B cell (primary cell): Measurements from ENCODE around the gene NCCRP1. TPM values are rescaled to one million over a fixed set of nuclear protein-coding genes. Genes with fewer than 3 reads are reported as not detected.

Experiments
- ATAC-seq: fragments of 200-7000 bp; cut with Tn5 transposase; one replicate; pipeline ENCODE4 v1.10.0; 2021; ENCODE audit warnings: low read depth, mild to moderate bottlenecking, moderate number of reproducible peaks, moderate library complexity
- CTCF ChIA-PET: fragments of 350-600 bp; sonication (Branson Sonifier 250); formaldehyde crosslinking; loops from one replicate; lab custom pipeline; 2021; ENCODE audit warnings: antibody characterized with exemption, inconsistent platforms; lab: Charles Lee
- POLR2A ChIA-PET: fragments of 350-600 bp; sonication (Branson Sonifier 250); formaldehyde crosslinking; loops from one replicate; lab custom pipeline; 2021; ENCODE audit warnings: antibody characterized with exemption; lab: Charles Lee
- DNase-seq: peaks from one replicate; pipeline ENCODE4 v3.0.0; 2013
- H2AFZ ChIP-seq: 2 replicates; pipeline ENCODE4 v1.6.1; 2012; ENCODE audit warnings: mild to moderate bottlenecking, low read depth, low read length; ENCODE audit not compliant: insufficient read depth, poor library complexity, severe bottlenecking
- H3K27ac ChIP-seq, 2 donors: 1 replicate in 1 of 2; 2 replicates in 1 of 2; pipeline ENCODE4 v1.5.1; 2012 to 2013; ENCODE audit warnings: low read length in 2 of 2, mild to moderate bottlenecking in 2 of 2, moderate library complexity in 1 of 2
- H3K27me3 ChIP-seq, 4 experiments: fragments of 200-600 bp in 1 of 4; sonication (generic) in 1 of 4; replicated peaks in 1 of 4; 1 replicate in 2 of 4; 2 replicates in 2 of 4; pipeline versions ENCODE4 v1.6.1 to v1.7.0; 2013 to 2016; ENCODE audit warnings: low read length in 3 of 4, mild to moderate bottlenecking in 2 of 4, mixed read lengths in 1 of 4, moderate library complexity in 1 of 4; ENCODE audit not compliant: insufficient read depth in 4 of 4, control insufficient read depth in 3 of 4; ENCODE audit errors: control extremely low read depth in 1 of 4
- H3K36me3 ChIP-seq, 2 experiments: replicated peaks in 1 of 2; 1 replicate in 1 of 2; 2 replicates in 1 of 2; pipeline versions ENCODE4 v1.6.1 to v1.7.1; 2013; ENCODE audit warnings: low read length in 1 of 2; ENCODE audit not compliant: insufficient read depth in 2 of 2, control insufficient read depth in 1 of 2; ENCODE audit errors: control extremely low read depth in 1 of 2, extremely low read depth in 1 of 2
- H3K4me1 ChIP-seq, 2 donors: fragments of 200-600 bp in 1 of 2; sonication (generic) in 1 of 2; 1 replicate in 1 of 2; 2 replicates in 1 of 2; pipeline versions ENCODE4 v1.5.1 to v1.6.1; 2013 to 2017; ENCODE audit warnings: low read length in 2 of 2; ENCODE audit not compliant: control insufficient read depth in 2 of 2, insufficient read depth in 2 of 2
- H3K4me2 ChIP-seq: replicated peaks from 2 replicates; pipeline ENCODE3; 2012; ENCODE audit warnings: mild to moderate bottlenecking, low read depth, low read length; ENCODE audit not compliant: poor library complexity, severe bottlenecking
- H3K4me3 ChIP-seq, 5 experiments: fragments of 200-600 bp in 1 of 5; sonication (generic) in 1 of 5; 1 replicate in 3 of 5; 2 replicates in 2 of 5; pipeline versions ENCODE4 v1.5.1 to v1.7.0; 2011 to 2016; ENCODE audit warnings: low read length in 4 of 5, mild to moderate bottlenecking in 4 of 5, low read depth in 2 of 5, control low read depth in 1 of 5, moderate library complexity in 1 of 5; ENCODE audit not compliant: insufficient read depth in 1 of 5; ENCODE audit errors: control extremely low read depth in 1 of 5, extremely low read depth in 1 of 5
- H3K79me2 ChIP-seq: fragments of 200-600 bp; sonication (generic); one replicate; pipeline ENCODE4 v1.6.0; 2016; ENCODE audit warnings: low read length; ENCODE audit not compliant: control insufficient read depth, insufficient read depth
- H3K9ac ChIP-seq: fragments of 200-600 bp; sonication (generic); 2 replicates; pipeline ENCODE4 v1.6.1; 2017; ENCODE audit warnings: mild to moderate bottlenecking, low read length, moderate library complexity
- H3K9me3 ChIP-seq, 3 donors: one replicate each; pipeline versions ENCODE4 v1.6.1 to v1.7.1; 2013; ENCODE audit warnings: low read length in 2 of 3; ENCODE audit not compliant: control insufficient read depth in 2 of 3, insufficient read depth in 1 of 3; ENCODE audit errors: control extremely low read depth in 1 of 3
- H4K20me1 ChIP-seq: 2 replicates; pipeline ENCODE4 v1.6.0; 2012; ENCODE audit warnings: mild to moderate bottlenecking, low read length; ENCODE audit not compliant: insufficient read depth, control insufficient read depth, poor library complexity, severe bottlenecking
- H3K27ac Mint-ChIP-seq: one replicate; pipeline ENCODE4 v1.8.0; 2021; ENCODE audit warnings: mixed read lengths
- H3K27me3 Mint-ChIP-seq: one replicate; pipeline ENCODE4 v1.8.0; 2021; ENCODE audit warnings: mixed read lengths
- H3K4me1 Mint-ChIP-seq: one replicate; pipeline ENCODE4 v1.8.0; 2021; ENCODE audit warnings: mixed read lengths
- H3K4me3 Mint-ChIP-seq: one replicate; pipeline ENCODE4 v1.8.0; 2021; ENCODE audit warnings: mixed read lengths
- H3K9me3 Mint-ChIP-seq: one replicate; pipeline ENCODE4 v1.8.0; 2022; ENCODE audit warnings: mixed read lengths; ENCODE audit not compliant: insufficient read depth
- EZH2 ChIP-seq: IDR thresholded peaks from 2 replicates; pipeline ENCODE4 v1.6.1; 2012; ENCODE audit warnings: borderline replicate concordance, low read depth, mild to moderate bottlenecking, moderate library complexity, low read length; ENCODE audit not compliant: insufficient read depth, poor library complexity, severe bottlenecking
- WGBS: methylation state at CpG from one replicate; pipeline ENCODE4 v1.1.5; 2013; ENCODE audit warnings: missing lambda C conversion rate; ENCODE audit not compliant: insufficient coverage; 5-methylcytosine and 5-hydroxymethylcytosine counted together
- intact Hi-C: fragments of 100-400 bp; cut with micrococcal nuclease; formaldehyde crosslinking; loops from one replicate; pipeline ENCODE4 v1.10.0; 2022
- polyA plus RNA-seq: library from polyadenylated mRNA; depleted of rRNA; stranded (reverse); fragments of >200 nt; gene quantifications from 2 replicates; pipeline ENCODE4 v1.2.3, GENCODE V29; 2012
- total RNA-seq, 2 donors: library from RNA; stranded (reverse); fragments of 120-200 nt in 1 of 2; gene quantifications; 1 replicate in 1 of 2; 2 replicates in 1 of 2; pipeline versions ENCODE4 v1.2.3 to v1.2.4, GENCODE V29; 2013 to 2022
- TF ChIP-seq, protein P1 (sequence below): fragments of 200-600 bp; IDR thresholded peaks from one replicate; pipeline ENCODE4 v1.8.0; 2022; ENCODE audit warnings: antibody characterized with exemption, mild to moderate bottlenecking

Gene NCCRP1
- total and polyA plus RNA-seq, 2 donors (not counting 1 experiment from before 2014, with no cell fraction given): 0.04 TPM; not detected in 1

DNA sequence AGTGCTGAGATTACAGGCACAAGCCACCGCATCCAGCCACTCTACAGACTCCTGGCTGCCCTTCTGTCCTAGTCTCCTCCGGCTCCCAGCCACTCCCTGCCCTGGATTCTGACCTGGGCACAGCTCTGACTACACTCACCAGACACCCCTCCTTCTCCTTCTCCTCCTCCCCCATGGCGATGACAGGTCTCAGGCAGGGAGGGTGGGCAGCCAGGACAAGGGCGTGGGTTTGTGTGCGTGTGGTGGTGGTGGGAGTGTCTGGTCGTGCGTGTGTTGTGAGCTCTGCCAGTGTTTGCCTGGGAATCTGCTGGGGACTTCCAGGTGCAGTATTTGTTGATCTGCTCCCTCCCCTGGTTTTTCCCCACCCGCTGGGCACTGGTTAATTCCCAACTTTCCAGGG, 3.0 kb upstream of the NCCRP1 start:
- ATAC-seq (no peak), DNase-seq (no peak)
- TF ChIP-seq, protein P1, sequence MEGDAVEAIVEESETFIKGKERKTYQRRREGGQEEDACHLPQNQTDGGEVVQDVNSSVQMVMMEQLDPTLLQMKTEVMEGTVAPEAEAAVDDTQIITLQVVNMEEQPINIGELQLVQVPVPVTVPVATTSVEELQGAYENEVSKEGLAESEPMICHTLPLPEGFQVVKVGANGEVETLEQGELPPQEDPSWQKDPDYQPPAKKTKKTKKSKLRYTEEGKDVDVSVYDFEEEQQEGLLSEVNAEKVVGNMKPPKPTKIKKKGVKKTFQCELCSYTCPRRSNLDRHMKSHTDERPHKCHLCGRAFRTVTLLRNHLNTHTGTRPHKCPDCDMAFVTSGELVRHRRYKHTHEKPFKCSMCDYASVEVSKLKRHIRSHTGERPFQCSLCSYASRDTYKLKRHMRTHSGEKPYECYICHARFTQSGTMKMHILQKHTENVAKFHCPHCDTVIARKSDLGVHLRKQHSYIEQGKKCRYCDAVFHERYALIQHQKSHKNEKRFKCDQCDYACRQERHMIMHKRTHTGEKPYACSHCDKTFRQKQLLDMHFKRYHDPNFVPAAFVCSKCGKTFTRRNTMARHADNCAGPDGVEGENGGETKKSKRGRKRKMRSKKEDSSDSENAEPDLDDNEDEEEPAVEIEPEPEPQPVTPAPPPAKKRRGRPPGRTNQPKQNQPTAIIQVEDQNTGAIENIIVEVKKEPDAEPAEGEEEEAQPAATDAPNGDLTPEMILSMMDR: no peak
- no peak for TF ChIP-seq EZH2
- Histone ChIP-seq H3K27me3 (peaks cover 0 to 35% (median 14%) of the 10 kb centered on the region in 4 experiments), H3K9ac (no peak overlapping the region), H3K27ac (no peak overlapping the region), H3K4me1 (peaks cover 0 to 18% of the 10 kb centered on the region in 2 donors), H3K9me3 (no peaks in the 10 kb centered on the region), H3K4me2 (no peak overlapping the region), H3K36me3 (no peaks in the 10 kb centered on the region), H4K20me1 (no peaks in the 10 kb centered on the region), H2AFZ (no peak overlapping the region), H3K79me2 (no peaks in the 10 kb centered on the region), H3K4me3 (no peak overlapping the region)
- H3K9me3 Mint-ChIP-seq: no peaks in the 10 kb centered on the region
- no peak overlapping the region for H3K4me3 Mint-ChIP-seq
- 81% methylated on average over 6 of the region's 8 CpGs for WGBS
- peaks cover 46% of the 10 kb centered on the region for H3K27me3 Mint-ChIP-seq
- POLR2A ChIA-PET: no interaction called here
- no peak overlapping the region for H3K27ac Mint-ChIP-seq
- intact Hi-C loops: no loop called here
- CTCF ChIA-PET: no interaction called here
- peaks cover 13% of the 10 kb centered on the region for H3K4me1 Mint-ChIP-seq

DNA sequence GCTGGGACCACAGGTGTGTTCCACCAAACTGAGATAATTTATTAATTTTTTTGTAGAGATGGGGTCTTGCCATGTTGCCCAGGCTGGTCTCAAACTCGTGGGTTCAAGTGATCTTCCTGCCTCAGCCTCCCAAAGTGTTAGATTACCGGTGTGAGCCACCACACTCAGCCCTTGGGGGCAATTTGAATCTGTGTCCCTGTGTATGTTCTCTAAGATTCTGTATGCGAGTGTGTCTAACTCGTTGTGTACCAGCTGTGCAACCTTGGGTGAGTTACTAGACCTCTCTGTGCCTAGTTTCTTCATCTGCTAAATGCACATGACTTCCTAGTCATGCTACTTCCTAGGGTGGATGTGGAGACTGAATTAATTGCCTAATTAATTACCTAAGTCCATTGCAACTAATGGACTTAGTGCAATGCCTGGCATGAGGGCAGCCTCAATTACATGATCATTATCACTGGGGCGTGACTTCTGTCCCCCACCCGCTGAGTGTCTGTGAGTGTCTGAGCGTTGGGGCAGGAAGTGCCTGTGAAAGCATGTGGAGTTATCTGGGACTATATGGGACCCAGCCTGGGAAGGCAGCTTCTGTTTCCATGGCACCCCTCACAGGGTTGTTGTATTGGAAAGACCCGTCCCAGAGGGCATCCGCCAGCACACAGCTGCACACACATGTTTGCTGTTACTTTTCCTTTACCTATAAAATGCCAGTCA, 1.8 kb upstream of the NCCRP1 start:
- TF ChIP-seq EZH2: no peak
- TF ChIP-seq, protein P1: no peak
- Histone ChIP-seq H3K27ac (no peak overlapping the region), H3K36me3 (no peaks in the 10 kb centered on the region), H3K27me3 (peaks cover 0 to 44% (median 15%) of the 10 kb centered on the region in 4 experiments), H3K9me3 (no peaks in the 10 kb centered on the region), H2AFZ (no peak overlapping the region), H4K20me1 (no peaks in the 10 kb centered on the region), H3K79me2 (no peaks in the 10 kb centered on the region), H3K4me1 (peaks cover 0 to 18% of the 10 kb centered on the region in 2 donors), H3K9ac (no peak overlapping the region), H3K4me2 (no peak overlapping the region), H3K4me3 (no peak overlapping the region)
- Mint-ChIP-seq H3K27me3 (peaks cover 49% of the 10 kb centered on the region), H3K4me1 (peaks cover 13% of the 10 kb centered on the region), H3K9me3 (no peaks in the 10 kb centered on the region), H3K27ac (no peak overlapping the region), H3K4me3 (no peak overlapping the region)
- 79% methylated on average over 2 of the region's 9 CpGs for WGBS
- CTCF ChIA-PET: no interaction called here
- intact Hi-C loops: no loop called here
- no peak for ATAC-seq
- POLR2A ChIA-PET: no interaction called here
- DNase-seq: no peak
